Stimulated activated CD4-positive, alpha-beta T cell treated with anti-CD3 and anti-CD28 coated beads, Interleukin-12 subunit alpha, Interleukin-12 subunit beta, amount 100 ng/mL, for 24 hours (primary cell): ENCODE data around the gene AMPH.
"Not testable (repeated sequence)": the region's sequence is repeated elsewhere in the genome, so short reads cannot be mapped to it uniquely, and the experiment has no call there.

Experiments used
- DNase-seq, 2 experiments: peaks; one replicate each; pipeline ENCODE4 v3.0.0-alpha.2; 2020; ENCODE audit warnings: low read depth in 2 of 2

The AMPH gene

GRCh38 chr7:38398725-38399321 lies 232.3 kb downstream of the AMPH start:
- peak; percentile 17 to 28 for DNase-seq

GRCh38 chr7:38396852-38397251 lies 234.3 kb downstream of the AMPH start:
- DNase-seq = no peak

DNA sequence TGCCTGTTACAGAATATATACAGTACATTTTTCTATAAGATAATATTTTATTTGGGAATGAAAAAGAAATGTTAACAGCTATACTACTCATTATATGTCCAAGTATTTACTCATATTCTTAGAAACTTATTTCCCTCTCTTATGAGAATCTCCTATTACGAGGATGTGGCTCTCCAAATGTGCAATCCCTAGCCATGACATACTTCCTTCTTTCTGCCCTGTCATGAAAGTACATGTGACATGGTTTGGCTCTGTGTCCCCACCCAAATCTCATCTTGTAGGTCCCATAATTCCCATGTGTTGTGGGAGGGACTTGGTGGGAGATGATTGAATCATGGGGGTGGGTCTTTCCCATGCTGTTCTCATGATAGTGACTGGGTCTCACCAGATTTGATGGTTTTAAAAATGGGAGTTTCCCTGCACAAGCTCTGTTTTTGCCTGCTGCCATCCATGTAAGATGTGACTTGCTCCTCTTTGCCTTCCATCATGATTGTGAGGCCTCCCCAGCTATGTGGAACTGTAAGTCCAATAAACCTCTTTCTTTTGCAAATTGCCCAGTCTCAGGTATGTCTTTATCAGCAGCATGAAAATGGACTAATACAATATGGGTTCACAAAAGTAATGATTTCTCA lies 235.1 kb downstream of the AMPH start:
- not testable (repeated sequence) for DNase-seq

DNA sequence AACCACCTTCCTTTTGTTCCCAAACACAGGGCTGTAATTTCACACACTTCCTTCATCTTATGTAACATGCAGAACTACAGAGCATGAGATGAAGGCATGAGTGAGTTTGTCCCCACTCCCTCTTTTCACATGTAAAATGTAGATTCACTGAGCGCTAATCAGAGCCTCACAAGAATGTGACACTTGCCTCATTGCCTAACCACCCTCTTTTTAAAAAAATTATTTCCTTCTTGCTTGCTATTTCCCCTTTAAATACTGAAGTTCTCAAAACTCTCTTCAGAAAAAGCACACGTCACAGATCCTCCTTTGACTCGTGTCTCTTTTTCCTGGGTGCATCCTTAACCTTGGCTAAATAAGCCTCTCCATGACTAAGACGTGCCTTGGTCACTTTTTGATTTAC lies 236.5 kb downstream of the AMPH start:
- no peak for DNase-seq

GRCh38 chr7:38393874-38394273 lies 237.3 kb downstream of the AMPH start:
- DNase-seq = no peak

- DNase-seq = no peak
Measured at GRCh38 chr7:38391751-38392150, 239.4 kb downstream of the AMPH start.

- DNase-seq = no peak
Measured at GRCh38 chr7:38385682-38386081, 245.5 kb downstream of the AMPH start.

GRCh38 chr7:38383281-38383680 lies 247.9 kb downstream of the AMPH start:
- no peak for DNase-seq

GRCh38 chr7:38382684-38383083 lies 248.5 kb downstream of the AMPH start:
- DNase-seq = no peak

- DNase-seq = no peak
Measured at GRCh38 chr7:38375453-38375852, 255.7 kb downstream of the AMPH start.

DNA sequence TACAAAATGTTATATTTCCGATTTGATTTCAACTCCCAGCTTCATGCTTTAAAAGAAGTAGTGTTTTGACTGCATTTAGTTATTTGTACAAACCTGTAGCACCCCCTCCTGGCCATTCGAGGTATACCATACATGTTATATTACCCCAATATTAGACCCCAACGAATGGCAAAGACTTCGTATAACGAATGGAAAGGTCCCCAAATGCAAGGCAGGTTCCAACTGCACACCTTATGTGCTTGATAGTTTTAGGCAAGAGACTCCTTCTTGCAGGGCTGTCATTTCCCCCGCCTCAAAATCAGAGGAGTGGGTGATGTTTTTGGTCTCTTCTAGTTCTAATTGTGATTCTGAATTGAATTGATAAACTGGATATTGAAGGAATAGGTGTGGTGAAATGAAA lies 256.7 kb downstream of the AMPH start:
- peak in 1 of 2 experiments; percentile 41 for DNase-seq

- no peak for DNase-seq
Measured at GRCh38 chr7:38373155-38373554, 258.0 kb downstream of the AMPH start.

- DNase-seq = no peak
Measured at GRCh38 chr7:38372290-38372689, 258.9 kb downstream of the AMPH start.

GRCh38 chr7:38369816-38370493 lies 261.2 kb downstream of the AMPH start:
- peak; percentile 62 to 84 for DNase-seq

GRCh38 chr7:38368191-38368605 lies 263.0 kb downstream of the AMPH start:
- peak; percentile 50 to 73 for DNase-seq

GRCh38 chr7:38367301-38367890 lies 263.8 kb downstream of the AMPH start:
- DNase-seq = no peak

GRCh38 chr7:38363379-38363778 lies 267.8 kb downstream of the AMPH start:
- peak in 1 of 2 experiments; percentile 54 for DNase-seq

- DNase-seq = not testable (repeated sequence)
Measured at GRCh38 chr7:38362611-38363237, 268.4 kb downstream of the AMPH start.

GRCh38 chr7:38360776-38361175 lies 270.4 kb downstream of the AMPH start:
- DNase-seq = no peak

- DNase-seq = peak; percentile 61 to 77
Measured at GRCh38 chr7:38359071-38359601, 272.0 kb downstream of the AMPH start.

GRCh38 chr7:38358273-38358831 lies 272.8 kb downstream of the AMPH start:
- not testable (repeated sequence) for DNase-seq
